WTC11 (cell line): ENCODE results near the gene TAF1D. TPM values are rescaled to one million over a fixed set of nuclear protein-coding genes. Genes with fewer than 3 reads are reported as not detected.
"Not testable (repeated sequence)": the region's sequence is repeated elsewhere in the genome, so short reads cannot be mapped to it uniquely, and the experiment has no call there.

Experiments used
- ATAC-seq: fragments of 200-7000 bp; cut with Tn5 transposase; 2 replicates; pipeline ENCODE4 v1.10.0; 2021; ENCODE audit warnings: mild to moderate bottlenecking, moderate library complexity
- CTCF ChIA-PET: fragments of 300-600 bp; sonication (Branson Sonifier 250); formaldehyde crosslinking; loops from one replicate; lab custom pipeline; 2021; ENCODE audit warnings: antibody characterized with exemption; lab: Charles Lee
- POLR2A ChIA-PET: fragments of 350-600 bp; sonication (Branson Sonifier 250); formaldehyde crosslinking; loops from one replicate; lab custom pipeline; 2021; ENCODE audit warnings: antibody characterized with exemption; lab: Charles Lee
- DNase-seq: peaks from one replicate; pipeline ENCODE4 v3.0.0; 2021; ENCODE audit warnings: low spot score
- H3K27ac Mint-ChIP-seq: 2 replicates; pipeline ENCODE4 v1.8.0; 2021; ENCODE audit warnings: mixed read lengths
- H3K27me3 Mint-ChIP-seq: 2 replicates; pipeline ENCODE4 v1.8.0; 2021; ENCODE audit warnings: low read depth, mild to moderate bottlenecking, moderate library complexity, mixed read lengths
- H3K36me3 Mint-ChIP-seq: 2 replicates; pipeline ENCODE4 v1.8.0; 2021; ENCODE audit warnings: mixed read lengths
- H3K4me1 Mint-ChIP-seq: 2 replicates; pipeline ENCODE4 v1.8.0; 2022; ENCODE audit warnings: mixed read lengths
- H3K4me3 Mint-ChIP-seq: 2 replicates; pipeline ENCODE4 v1.8.0; 2021; ENCODE audit warnings: mild to moderate bottlenecking, moderate library complexity, mixed read lengths
- H3K9me3 Mint-ChIP-seq: 2 replicates; pipeline ENCODE4 v1.8.0; 2021; ENCODE audit warnings: mixed read lengths
- ARID4B ChIP-seq: sonication (generic); formaldehyde crosslinking; IDR thresholded peaks from 2 replicates; pipeline ENCODE4 v1.8.0; 2023; ENCODE audit warnings: missing genetic modification reagents, mild to moderate bottlenecking, borderline replicate concordance
- ATF2 ChIP-seq: sonication (generic); formaldehyde crosslinking; IDR thresholded peaks from 2 replicates; pipeline ENCODE4 v1.8.1; 2022; ENCODE audit warnings: low read depth, missing genetic modification reagents, borderline replicate concordance
- CDX4 ChIP-seq: fragments of 250-450 bp; sonication (Bioruptor Pico); IDR thresholded peaks from 2 replicates; pipeline ENCODE4 v1.9.0; 2021; ENCODE audit warnings: moderate library complexity, mild to moderate bottlenecking, inconsistent platforms, borderline replicate concordance
- CREM ChIP-seq: sonication (generic); formaldehyde crosslinking; IDR thresholded peaks from 2 replicates; pipeline ENCODE4 v1.8.1; 2022; ENCODE audit warnings: mild to moderate bottlenecking, missing genetic modification reagents, moderate library complexity
- E2F1 ChIP-seq: sonication (generic); formaldehyde crosslinking; IDR thresholded peaks from 2 replicates; pipeline ENCODE4 v1.8.0; 2022; ENCODE audit warnings: mild to moderate bottlenecking, missing genetic modification reagents
- FOXJ3 ChIP-seq: sonication (generic); formaldehyde crosslinking; IDR thresholded peaks from 2 replicates; pipeline ENCODE4 v1.9.0; 2021; ENCODE audit warnings: missing genetic modification reagents, mild to moderate bottlenecking, borderline replicate concordance
- GABPB1 ChIP-seq: sonication (generic); formaldehyde crosslinking; IDR thresholded peaks from 2 replicates; pipeline ENCODE4 v1.8.1; 2023; ENCODE audit warnings: mild to moderate bottlenecking, missing genetic modification reagents
- GRHL2 ChIP-seq: fragments of 250-450 bp; sonication (Bioruptor Pico); IDR thresholded peaks from 2 replicates; pipeline ENCODE4 v1.8.0; 2022; ENCODE audit warnings: mild to moderate bottlenecking, moderate library complexity; ENCODE audit not compliant: insufficient replicate concordance, severe bottlenecking
- JAZF1 ChIP-seq: fragments of 250-450 bp; sonication (Bioruptor Pico); IDR thresholded peaks from 2 replicates; pipeline ENCODE4 v1.9.0; 2021; ENCODE audit warnings: moderate library complexity, mild to moderate bottlenecking, inconsistent platforms
- NFATC4 ChIP-seq: fragments of 250-450 bp; sonication (Bioruptor Pico); IDR thresholded peaks from 2 replicates; pipeline ENCODE4 v1.9.0; 2021; ENCODE audit warnings: mild to moderate bottlenecking
- NR3C1 ChIP-seq: sonication (generic); formaldehyde crosslinking; conservative IDR thresholded peaks from 2 replicates; pipeline ENCODE4 v1.8.1; 2023; ENCODE audit warnings: low read depth, mild to moderate bottlenecking, missing genetic modification reagents
- ZNF396 ChIP-seq: fragments of 250-450 bp; sonication (Bioruptor Pico); IDR thresholded peaks from 2 replicates; pipeline ENCODE4 v1.8.0; 2021; ENCODE audit warnings: mild to moderate bottlenecking, moderate library complexity, borderline replicate concordance
- ZNF425 ChIP-seq: fragments of 250-450 bp; sonication (Bioruptor Pico); conservative IDR thresholded peaks from 2 replicates; pipeline ENCODE4 v1.9.0; 2021; ENCODE audit warnings: mild to moderate bottlenecking
- total RNA-seq: library from RNA; stranded (reverse); gene quantifications from 3 replicates; pipeline ENCODE4 v1.2.3, GENCODE V29; 2021

TAF1D gene
- total RNA-seq, 1 experiment from 2014 or later: 223 TPM

- H3K36me3 Mint-ChIP-seq: peaks cover 10% of the 10 kb centered on the region
- H3K27ac Mint-ChIP-seq: peak overlapping the region; percentile 73
- H3K4me3 Mint-ChIP-seq, ATAC-seq, H3K9me3 Mint-ChIP-seq, H3K27me3 Mint-ChIP-seq, DNase-seq, CTCF ChIA-PET, POLR2A ChIA-PET: not testable (repeated sequence)
- peaks cover 21% of the 10 kb centered on the region for H3K4me1 Mint-ChIP-seq
- peak; percentile 47; the same call in 1 of the 2 replicates for TF ChIP-seq GABPB1
Observed at GRCh38 chr11:93745005-93745755, 3.9 kb upstream of the TAF1D start.

- no peak overlapping the region for H3K4me3 Mint-ChIP-seq
- H3K36me3 Mint-ChIP-seq: peaks cover 16% of the 10 kb centered on the region
- no peaks in the 10 kb centered on the region for H3K9me3 Mint-ChIP-seq
- no peak for DNase-seq
- CTCF ChIA-PET: no interaction called here
- peaks cover 25% of the 10 kb centered on the region for H3K4me1 Mint-ChIP-seq
- POLR2A ChIA-PET: no interaction called here
- TF ChIP-seq E2F1 (CRISPR knock-in tag) (no peak), ZNF396 (no peak), JAZF1 (CRISPR knock-in tag) (no peak), ATF2 (no peak), ARID4B (CRISPR knock-in tag) (no peak), FOXJ3 (CRISPR knock-in tag) (no peak), CREM (CRISPR knock-in tag) (no peak), CDX4 (CRISPR knock-in tag) (no peak), ZNF425 (CRISPR knock-in tag) (no peak), NFATC4 (CRISPR knock-in tag) (no peak), NR3C1 (CRISPR knock-in tag) (no peak), GRHL2 (CRISPR knock-in tag) (no peak)
- TF ChIP-seq, all 79 proteins: peak for 0
- Mint-ChIP-seq H3K27me3 (no peaks in the 10 kb centered on the region; the same call in 1 of the 2 replicates), H3K27ac (peak overlapping the region; percentile 73)
- ATAC-seq: no peak
Observed at GRCh38 chr11:93744669-93745004, 3.3 kb upstream of the TAF1D start.
